HepG2 (cell line): ENCODE results near the gene PLA2G12B. TPM values are rescaled to one million over a fixed set of nuclear protein-coding genes. Genes with fewer than 3 reads are reported as not detected.

Source experiments
- ATAC-seq: fragments of 200-7000 bp; cut with Tn5 transposase; 3 replicates; pipeline ENCODE4 v1.9.1; 2020; ENCODE audit warnings: mild to moderate bottlenecking, moderate library complexity
- BruUV-seq: library from RNA; stranded (reverse); fragments of 400-500 nt; replicated peaks from 2 replicates; lab custom pipeline; 2021; lab: Mats Ljungman, UMichigan
- CTCF ChIA-PET: fragments of 300-600 bp; formaldehyde crosslinking; extraction: SDS; loops from one replicate; lab custom pipeline; 2021; ENCODE audit warnings: low total read pairs, inconsistent platforms, low intra/inter-chr PET ratio; lab: Yijun Ruan, JAX
- POLR2A ChIA-PET: fragments of 350-600 bp; sonication (Branson Sonifier 250); formaldehyde crosslinking; loops from one replicate; lab custom pipeline; 2020; ENCODE audit warnings: antibody characterized with exemption, inconsistent platforms; lab: Yijun Ruan, JAX
- DNase-seq: peaks from one replicate; pipeline ENCODE4 v3.0.0-alpha.2; 2015; ENCODE audit warnings: low spot score
- FAIRE-seq: peaks from 3 replicates; lab custom pipeline; 2011; peaks lifted over from hg19 to GRCh38; lab: Jason Lieb, UNC
- H2AFZ ChIP-seq: one replicate; pipeline ENCODE4 v1.6.1; 2011; ENCODE audit warnings: low read length, inconsistent platforms
- H3K27ac ChIP-seq: fragments of 300-600 bp; 3 replicates; pipeline ENCODE4 v1.8.0; 2011; ENCODE audit warnings: mixed run types, mild to moderate bottlenecking, mixed read lengths, low read length, inconsistent platforms; ENCODE audit not compliant: insufficient read depth; ENCODE audit errors: extremely low read length
- H3K27me3 ChIP-seq, 2 experiments: fragments of 200-600 bp in 1 of 2; 2 replicates in 1 of 2; 3 replicates in 1 of 2; pipeline versions ENCODE4 v1.6.0 to v1.8.0; 2011; ENCODE audit warnings: low read length in 2 of 2, mild to moderate bottlenecking in 2 of 2, moderate library complexity in 2 of 2, inconsistent platforms in 1 of 2; ENCODE audit not compliant: insufficient read depth in 2 of 2, control insufficient read depth in 1 of 2
- H3K36me3 ChIP-seq, 2 experiments: fragments of 200-600 bp in 1 of 2; replicated peaks in 1 of 2; 2 replicates in 1 of 2; 3 replicates in 1 of 2; pipeline versions ENCODE4 v1.5.1 to v1.8.0; 2011; ENCODE audit warnings: low read length in 2 of 2, inconsistent platforms in 1 of 2; ENCODE audit not compliant: insufficient read depth in 2 of 2, control insufficient read depth in 1 of 2
- H3K4me1 ChIP-seq: 2 replicates; pipeline ENCODE4 v1.5.1; 2012; ENCODE audit warnings: low read length, inconsistent platforms; ENCODE audit not compliant: insufficient read depth
- H3K4me2 ChIP-seq: 2 replicates; pipeline ENCODE4 v1.6.0; 2011; ENCODE audit warnings: low read depth, low read length, inconsistent platforms
- H3K4me3 ChIP-seq, 3 experiments: fragments of 200-600 bp in 1 of 3; sonication (generic), shearing (Covaris generic) in 1 of 3; replicated peaks in 1 of 3; 2 replicates each; pipeline ENCODE4 v1.5.1; 2011 to 2016; ENCODE audit warnings: low read length in 3 of 3, inconsistent platforms in 2 of 3, low read depth in 2 of 3, mild to moderate bottlenecking in 2 of 3, control low read depth in 1 of 3, mixed read lengths in 1 of 3; ENCODE audit not compliant: insufficient read depth in 1 of 3
- H3K79me2 ChIP-seq: one replicate; pipeline ENCODE4 v1.6.1; 2011; ENCODE audit warnings: low read length, inconsistent platforms; ENCODE audit not compliant: insufficient read depth
- H3K9ac ChIP-seq: 2 replicates; pipeline ENCODE4 v1.6.0; 2011; ENCODE audit warnings: mild to moderate bottlenecking, low read depth, low read length, inconsistent platforms; ENCODE audit not compliant: insufficient read depth
- H3K9me3 ChIP-seq: 2 replicates; pipeline ENCODE4 v1.5.1; 2012; ENCODE audit warnings: mild to moderate bottlenecking, low read length
- H4K20me1 ChIP-seq: 2 replicates; pipeline ENCODE4 v1.6.0; 2011; ENCODE audit warnings: inconsistent platforms, mild to moderate bottlenecking, low read length, moderate library complexity; ENCODE audit not compliant: insufficient read depth
- ATRX ChIP-seq: sonication (generic); formaldehyde crosslinking; IDR thresholded peaks from 2 replicates; pipeline ENCODE4 v1.4.0; 2020; ENCODE audit warnings: missing genetic modification reagents, borderline replicate concordance
- CAMTA2 ChIP-seq: sonication (generic); formaldehyde crosslinking; IDR thresholded peaks from 2 replicates; pipeline ENCODE4 v1.4.0; 2020; ENCODE audit warnings: mild to moderate bottlenecking, missing genetic modification reagents, borderline replicate concordance
- EED ChIP-seq: sonication (generic); formaldehyde crosslinking; IDR thresholded peaks from 2 replicates; pipeline ENCODE4 v1.5.0; 2020; ENCODE audit warnings: mild to moderate bottlenecking, missing genetic modification reagents
- HES4 ChIP-seq: sonication (generic); formaldehyde crosslinking; IDR thresholded peaks from 2 replicates; pipeline ENCODE4 v1.9.0; 2021; ENCODE audit warnings: mild to moderate bottlenecking, missing genetic modification reagents, borderline replicate concordance
- KLF9 ChIP-seq: IDR thresholded peaks from 2 replicates; pipeline ENCODE4 v1.6.1; 2016; ENCODE audit warnings: low read depth
- MIER2 ChIP-seq: IDR thresholded peaks from 2 replicates; pipeline ENCODE4 v1.6.1; 2016; ENCODE audit warnings: missing biosample characterization, missing genetic modification reagents
- PITX1 ChIP-seq: sonication (generic); formaldehyde crosslinking; IDR thresholded peaks from 2 replicates; pipeline ENCODE4 v1.5.1; 2020; ENCODE audit warnings: mild to moderate bottlenecking, missing genetic modification reagents
- SOX5 ChIP-seq: IDR thresholded peaks from 2 replicates; pipeline ENCODE4 v1.6.1; 2016; ENCODE audit warnings: borderline replicate concordance
- ZFP36 ChIP-seq: fragments of 150-350 bp; IDR thresholded peaks from 2 replicates; pipeline ENCODE4 v1.6.1; 2018; ENCODE audit warnings: borderline replicate concordance, low read length, low read depth; ENCODE audit not compliant: partially characterized antibody
- ZNF253 ChIP-seq: sonication (generic); formaldehyde crosslinking; IDR thresholded peaks from 2 replicates; pipeline ENCODE4 v1.8.0; 2022; ENCODE audit warnings: mild to moderate bottlenecking, missing genetic modification reagents, borderline replicate concordance
- in situ Hi-C: cut with HindIII; loops from 2 replicates; pipeline ENCODE4 v1.10.0; 2017; ENCODE audit warnings: low pct_unique_long_range_greater_than_20kb; ENCODE audit not compliant: extremely low pct_ligation_motif_present
- intact Hi-C: fragments of 100-400 bp; cut with micrococcal nuclease; formaldehyde crosslinking; loops from one replicate; pipeline ENCODE4 v1.10.0; 2022; ENCODE audit not compliant: unreplicated experiment
- polyA plus RNA-seq, 8 experiments: library from polyadenylated mRNA; depleted of rRNA in 3 of 8; stranded (reverse) in 7 of 8; unstranded in 1 of 8; fragments of >200 nt; fragmentation: Illumina TruSeq in 4 of 8; extraction: Trizol in 4 of 8; gene quantifications; 2 replicates each; pipeline versions ENCODE4 v1.2.1 to v1.2.3, GENCODE V29; 2011 to 2016; ENCODE audit warnings: low read depth in 4 of 8, missing spikeins in 1 of 8, mixed read lengths in 1 of 8; ENCODE audit not compliant: insufficient read depth in 1 of 8
- total RNA-seq, 5 experiments: library from RNA; depleted of rRNA; stranded (reverse); fragments of >200 nt; fragmentation: Illumina TruSeq; extraction: Trizol; gene quantifications; 2 replicates each; pipeline ENCODE4 v1.2.3, GENCODE V29; 2016; ENCODE audit warnings: low read depth in 1 of 5
- TF ChIP-seq, protein P1 (sequence below): sonication (generic); formaldehyde crosslinking; IDR thresholded peaks from 2 replicates; pipeline ENCODE4 v1.4.0; 2020; ENCODE audit warnings: missing genetic modification reagents
- TF ChIP-seq, protein P2 (sequence below): sonication (generic); formaldehyde crosslinking; IDR thresholded peaks from 2 replicates; pipeline ENCODE4 v1.4.0; 2020; ENCODE audit warnings: mild to moderate bottlenecking, missing genetic modification reagents
- TF ChIP-seq, protein P3 (sequence below): sonication (generic); formaldehyde crosslinking; IDR thresholded peaks from 2 replicates; pipeline ENCODE4 v1.4.0; 2020; ENCODE audit warnings: missing genetic modification reagents

The PLA2G12B gene
- total and polyA plus RNA-seq, 2 of the 13 experiments (the other 11 are each of a cell fraction or from before 2014, with no cell fraction given), result 7.7 to 38.0 TPM

DNA sequence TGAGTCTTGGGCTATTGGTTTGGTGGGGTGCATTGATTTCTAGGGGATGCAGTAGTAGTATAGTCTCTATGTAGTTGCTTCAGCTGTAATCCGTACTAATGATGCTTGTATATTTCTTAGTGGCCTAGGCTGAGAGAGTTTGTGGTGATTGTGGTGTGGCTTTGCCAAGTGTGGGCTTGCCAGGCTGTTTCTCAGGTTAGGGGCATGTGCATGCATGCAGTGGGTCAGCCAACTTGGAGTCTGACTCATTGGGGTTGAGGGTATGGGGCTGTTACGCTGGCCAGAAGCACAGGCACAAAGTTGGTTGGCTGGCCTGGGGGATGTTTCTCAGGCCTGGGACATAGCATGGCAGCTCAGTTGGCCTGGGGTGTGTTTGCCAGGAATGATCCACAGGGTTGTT lies 25.7 kb upstream of the PLA2G12B start (continued):
- TF ChIP-seq ZFP36 (no peak), EED (CRISPR knock-in tag) (no peak)
- TF ChIP-seq, protein P1, sequence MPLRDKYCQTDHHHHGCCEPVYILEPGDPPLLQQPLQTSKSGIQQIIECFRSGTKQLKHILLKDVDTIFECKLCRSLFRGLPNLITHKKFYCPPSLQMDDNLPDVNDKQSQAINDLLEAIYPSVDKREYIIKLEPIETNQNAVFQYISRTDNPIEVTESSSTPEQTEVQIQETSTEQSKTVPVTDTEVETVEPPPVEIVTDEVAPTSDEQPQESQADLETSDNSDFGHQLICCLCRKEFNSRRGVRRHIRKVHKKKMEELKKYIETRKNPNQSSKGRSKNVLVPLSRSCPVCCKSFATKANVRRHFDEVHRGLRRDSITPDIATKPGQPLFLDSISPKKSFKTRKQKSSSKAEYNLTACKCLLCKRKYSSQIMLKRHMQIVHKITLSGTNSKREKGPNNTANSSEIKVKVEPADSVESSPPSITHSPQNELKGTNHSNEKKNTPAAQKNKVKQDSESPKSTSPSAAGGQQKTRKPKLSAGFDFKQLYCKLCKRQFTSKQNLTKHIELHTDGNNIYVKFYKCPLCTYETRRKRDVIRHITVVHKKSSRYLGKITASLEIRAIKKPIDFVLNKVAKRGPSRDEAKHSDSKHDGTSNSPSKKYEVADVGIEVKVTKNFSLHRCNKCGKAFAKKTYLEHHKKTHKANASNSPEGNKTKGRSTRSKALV (CRISPR knock-in tag), result no peak
- TF ChIP-seq, all 625 proteins: peak for 0

DNA sequence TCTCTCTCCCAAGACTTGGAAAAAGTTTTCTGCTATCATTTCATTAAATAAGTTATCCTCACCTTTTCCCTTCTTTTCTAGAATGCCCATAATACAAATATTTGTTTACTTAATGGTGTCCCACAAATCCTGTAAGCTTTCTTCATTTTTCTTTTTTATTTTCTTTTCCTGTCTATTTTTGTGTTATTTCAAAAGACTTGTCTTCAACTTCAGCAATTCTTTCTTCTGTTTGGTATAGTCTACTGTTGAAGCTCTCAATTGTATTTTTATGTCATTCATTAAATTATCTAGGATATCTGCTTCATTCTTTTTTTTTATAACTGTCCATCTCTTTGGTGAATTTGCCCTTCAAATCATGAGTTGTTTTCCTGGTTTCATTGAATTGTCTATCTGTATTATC lies 25.1 kb upstream of the PLA2G12B start:
- peaks cover 7% of the 10 kb centered on the region; the same call in 1 of the 2 replicates for H3K4me1 ChIP-seq
- H3K9ac ChIP-seq, result no peak overlapping the region
- FAIRE-seq (no peak), DNase-seq (no peak), ATAC-seq (no peak)
- no peaks in the 10 kb centered on the region for H3K36me3 ChIP-seq
- H3K9me3 ChIP-seq, result peaks cover 49% of the 10 kb centered on the region
- no peak overlapping the region for H3K4me2 ChIP-seq
- no TSS peak for BruUV-seq
- no peaks in the 10 kb centered on the region for H3K79me2 ChIP-seq
- H3K27me3 ChIP-seq, result no peaks in the 10 kb centered on the region; a peak in 1 of 5 replicates
- no peak overlapping the region for H3K4me3 ChIP-seq
- no peaks in the 10 kb centered on the region for H4K20me1 ChIP-seq
- no peak overlapping the region for H3K27ac ChIP-seq
- ChIA-PET CTCF (no interaction called here), POLR2A (no interaction called here)
- no peak overlapping the region for H2AFZ ChIP-seq
- in situ Hi-C loops (no loop called here), intact Hi-C loops (no loop called here)
- TF ChIP-seq MIER2 (CRISPR knock-in tag) (no peak), KLF9 (CRISPR knock-in tag) (no peak), PITX1 (no peak), HES4 (CRISPR knock-in tag) (no peak), CAMTA2 (CRISPR knock-in tag) (no peak), ATRX (no peak), SOX5 (no peak), ZNF253 (CRISPR knock-in tag) (no peak)
- TF ChIP-seq, protein P2, sequence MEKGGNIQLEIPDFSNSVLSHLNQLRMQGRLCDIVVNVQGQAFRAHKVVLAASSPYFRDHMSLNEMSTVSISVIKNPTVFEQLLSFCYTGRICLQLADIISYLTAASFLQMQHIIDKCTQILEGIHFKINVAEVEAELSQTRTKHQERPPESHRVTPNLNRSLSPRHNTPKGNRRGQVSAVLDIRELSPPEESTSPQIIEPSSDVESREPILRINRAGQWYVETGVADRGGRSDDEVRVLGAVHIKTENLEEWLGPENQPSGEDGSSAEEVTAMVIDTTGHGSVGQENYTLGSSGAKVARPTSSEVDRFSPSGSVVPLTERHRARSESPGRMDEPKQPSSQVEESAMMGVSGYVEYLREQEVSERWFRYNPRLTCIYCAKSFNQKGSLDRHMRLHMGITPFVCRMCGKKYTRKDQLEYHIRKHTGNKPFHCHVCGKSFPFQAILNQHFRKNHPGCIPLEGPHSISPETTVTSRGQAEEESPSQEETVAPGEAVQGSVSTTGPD (CRISPR knock-in tag), result no peak
- TF ChIP-seq, protein P3, sequence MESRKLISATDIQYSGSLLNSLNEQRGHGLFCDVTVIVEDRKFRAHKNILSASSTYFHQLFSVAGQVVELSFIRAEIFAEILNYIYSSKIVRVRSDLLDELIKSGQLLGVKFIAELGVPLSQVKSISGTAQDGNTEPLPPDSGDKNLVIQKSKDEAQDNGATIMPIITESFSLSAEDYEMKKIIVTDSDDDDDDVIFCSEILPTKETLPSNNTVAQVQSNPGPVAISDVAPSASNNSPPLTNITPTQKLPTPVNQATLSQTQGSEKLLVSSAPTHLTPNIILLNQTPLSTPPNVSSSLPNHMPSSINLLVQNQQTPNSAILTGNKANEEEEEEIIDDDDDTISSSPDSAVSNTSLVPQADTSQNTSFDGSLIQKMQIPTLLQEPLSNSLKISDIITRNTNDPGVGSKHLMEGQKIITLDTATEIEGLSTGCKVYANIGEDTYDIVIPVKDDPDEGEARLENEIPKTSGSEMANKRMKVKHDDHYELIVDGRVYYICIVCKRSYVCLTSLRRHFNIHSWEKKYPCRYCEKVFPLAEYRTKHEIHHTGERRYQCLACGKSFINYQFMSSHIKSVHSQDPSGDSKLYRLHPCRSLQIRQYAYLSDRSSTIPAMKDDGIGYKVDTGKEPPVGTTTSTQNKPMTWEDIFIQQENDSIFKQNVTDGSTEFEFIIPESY (CRISPR knock-in tag), result no peak
- TF ChIP-seq, protein P1 (CRISPR knock-in tag), result no peak
